SU-DHL-6 (cell line): ENCODE measurements around the gene FOXS1.

ENCODE experiments used
- H2AFZ ChIP-seq: fragments of 200-600 bp; sonication (generic); 2 replicates; pipeline ENCODE4 v1.6.1; 2014; ENCODE audit warnings: low read depth, mild to moderate bottlenecking, moderate library complexity, mixed read lengths, antibody characterized with exemption, low read length; ENCODE audit not compliant: severe bottlenecking
- H3F3A ChIP-seq: fragments of 200-600 bp; shearing (Covaris generic); 2 replicates; pipeline ENCODE4 v1.6.0; 2016; ENCODE audit warnings: antibody characterized with exemption, mild to moderate bottlenecking; ENCODE audit not compliant: insufficient read depth
- H3K27ac ChIP-seq: fragments of 200-600 bp; sonication (generic); 2 replicates; pipeline ENCODE4 v1.5.1; 2016; ENCODE audit warnings: low read depth, mild to moderate bottlenecking, low read length, moderate library complexity, mixed read lengths
- H3K27me3 ChIP-seq: fragments of 200-600 bp; sonication (generic), shearing (Covaris generic); 2 replicates; pipeline ENCODE4 v1.6.0; 2014; ENCODE audit warnings: mild to moderate bottlenecking, low read length
- H3K36me3 ChIP-seq: fragments of 200-600 bp; sonication (generic); 2 replicates; pipeline ENCODE4 v1.6.1; 2014; ENCODE audit warnings: mild to moderate bottlenecking, low read length, mixed read lengths
- H3K4me2 ChIP-seq: fragments of 300-600, 200-600 bp; shearing (Covaris generic), sonication (generic); 2 replicates; pipeline ENCODE4 v1.6.0; 2014; ENCODE audit warnings: low read length, low read depth, mild to moderate bottlenecking; ENCODE audit not compliant: poor library complexity, severe bottlenecking
- H3K4me3 ChIP-seq: fragments of 200-600 bp; sonication (generic); 2 replicates; pipeline ENCODE4 v1.5.1; 2014; ENCODE audit warnings: antibody characterized with exemption, low read length, mild to moderate bottlenecking, mixed read lengths; ENCODE audit not compliant: insufficient read depth, poor library complexity, severe bottlenecking
- H3K79me2 ChIP-seq: fragments of 200-600 bp; sonication (generic); 2 replicates; pipeline ENCODE4 v1.6.1; 2014; ENCODE audit warnings: mild to moderate bottlenecking, low read length, moderate library complexity; ENCODE audit not compliant: insufficient read depth
- H3K9ac ChIP-seq: fragments of 200-600 bp; sonication (generic); 2 replicates; pipeline ENCODE4 v1.7.0; 2014; ENCODE audit warnings: mild to moderate bottlenecking, low read length
- H3K9me2 ChIP-seq: fragments of 200-600 bp; sonication (generic); replicated peaks from 2 replicates; pipeline ENCODE4 v1.6.1; 2014; ENCODE audit warnings: low read length; ENCODE audit not compliant: insufficient read depth
- H3K9me3 ChIP-seq: fragments of 200-600 bp; sonication (generic); 2 replicates; pipeline ENCODE4 v1.6.1; 2014; ENCODE audit warnings: low read length, mixed read lengths; ENCODE audit not compliant: insufficient read depth
- H4K20me1 ChIP-seq: fragments of 200-600 bp; sonication (generic); 2 replicates; pipeline ENCODE4 v1.6.1; 2014; ENCODE audit warnings: low read depth, mild to moderate bottlenecking, antibody characterized with exemption, low read length, moderate library complexity, mixed read lengths
- CTCF ChIP-seq: fragments of 200-600 bp; sonication (generic); IDR thresholded peaks from one replicate; pipeline ENCODE4 v1.5.1; 2017; ENCODE audit warnings: antibody characterized with exemption, mild to moderate bottlenecking, low read length, moderate library complexity; ENCODE audit not compliant: insufficient read depth, poor library complexity, severe bottlenecking
- EZH2phosphoT487 ChIP-seq: fragments of 200-600 bp; sonication (generic), shearing (Covaris generic); conservative IDR thresholded peaks from 2 replicates; pipeline ENCODE4 v1.6.1; 2018; ENCODE audit warnings: mild to moderate bottlenecking, antibody characterized with exemption, low read length, moderate library complexity, mixed read lengths

The FOXS1 gene

GRCh38 chr20:31842471-31843157, 2.8 kb downstream of the FOXS1 start:
- Histone ChIP-seq H3F3A (no peaks in the 10 kb centered on the region), H3K36me3 (no peaks in the 10 kb centered on the region), H3K9ac (no peak overlapping the region), H3K4me2 (no peak overlapping the region), H2AFZ (no peak overlapping the region), H4K20me1 (no peaks in the 10 kb centered on the region), H3K4me3 (no peak overlapping the region), H3K9me3 (no peaks in the 10 kb centered on the region), H3K79me2 (no peaks in the 10 kb centered on the region), H3K27ac (no peak overlapping the region), H3K27me3 (no peaks in the 10 kb centered on the region), H3K9me2 (no peaks in the 10 kb centered on the region)
- TF ChIP-seq EZH2phosphoT487 = no peak
- no peak for TF ChIP-seq CTCF

- no peaks in the 10 kb centered on the region for H3K9me3 ChIP-seq
- no peak overlapping the region for H3K4me2 ChIP-seq
- H3K27me3 ChIP-seq = no peaks in the 10 kb centered on the region
- no peak overlapping the region for H3K9ac ChIP-seq
- H3K36me3 ChIP-seq = no peaks in the 10 kb centered on the region
- no peaks in the 10 kb centered on the region for H4K20me1 ChIP-seq
- H3F3A ChIP-seq = no peaks in the 10 kb centered on the region
- no peak for TF ChIP-seq CTCF
- no peak for TF ChIP-seq EZH2phosphoT487
- no peak overlapping the region for H3K4me3 ChIP-seq
- H3K9me2 ChIP-seq = no peaks in the 10 kb centered on the region
- no peak overlapping the region for H2AFZ ChIP-seq
- H3K79me2 ChIP-seq = no peaks in the 10 kb centered on the region
- no peak overlapping the region for H3K27ac ChIP-seq
Observed at GRCh38 chr20:31841928-31842327, 3.5 kb downstream of the FOXS1 start.

- H3F3A ChIP-seq = no peaks in the 10 kb centered on the region
- H4K20me1 ChIP-seq = no peaks in the 10 kb centered on the region
- no peaks in the 10 kb centered on the region for H3K79me2 ChIP-seq
- no peak overlapping the region for H3K9ac ChIP-seq
- H3K4me2 ChIP-seq = no peak overlapping the region
- H3K9me2 ChIP-seq = no peaks in the 10 kb centered on the region
- TF ChIP-seq CTCF (no peak), EZH2phosphoT487 (no peak)
- H3K36me3 ChIP-seq = no peaks in the 10 kb centered on the region
- no peak overlapping the region for H3K4me3 ChIP-seq
- H2AFZ ChIP-seq = no peak overlapping the region
- H3K27me3 ChIP-seq = no peaks in the 10 kb centered on the region
- H3K27ac ChIP-seq = no peak overlapping the region
- no peaks in the 10 kb centered on the region for H3K9me3 ChIP-seq
Observed at GRCh38 chr20:31840906-31841816, 4.2 kb downstream of the FOXS1 start.
